H9 (cell line): Measurements from ENCODE around the gene HBS1L. TPM values are rescaled to one million over a fixed set of nuclear protein-coding genes. Genes with fewer than 3 reads are reported as not detected.

Source experiments
- DNase-seq: peaks from one replicate; pipeline ENCODE4 v3.0.0-alpha.2; 2017
- H2AFZ ChIP-seq: one replicate; pipeline ENCODE4 v1.6.1; 2013; ENCODE audit warnings: mild to moderate bottlenecking, low read length, control low read depth, moderate library complexity
- H2AK5ac ChIP-seq: 2 replicates; pipeline ENCODE4 v1.6.1; 2013; ENCODE audit warnings: low read length, control low read depth, mixed read lengths; ENCODE audit not compliant: insufficient read length
- H2BK120ac ChIP-seq: one replicate; pipeline ENCODE4 v1.6.1; 2013; ENCODE audit warnings: low read depth, mild to moderate bottlenecking, low read length, control low read depth, inconsistent platforms; ENCODE audit not compliant: poor library complexity, severe bottlenecking
- H2BK12ac ChIP-seq: 2 replicates; pipeline ENCODE4 v1.6.1; 2013; ENCODE audit warnings: low read length, control low read depth, mixed read lengths, low read depth; ENCODE audit not compliant: insufficient read length
- H2BK15ac ChIP-seq: 2 replicates; pipeline ENCODE4 v1.6.1; 2013; ENCODE audit warnings: low read depth, low read length, control low read depth
- H2BK20ac ChIP-seq: one replicate; pipeline ENCODE4 v1.6.1; 2013; ENCODE audit warnings: low read depth, mild to moderate bottlenecking, low read length, control low read depth, inconsistent platforms; ENCODE audit not compliant: poor library complexity, severe bottlenecking
- H2BK5ac ChIP-seq: 2 replicates; pipeline ENCODE4 v1.6.1; 2013; ENCODE audit warnings: low read length, control low read depth, mixed read lengths; ENCODE audit not compliant: insufficient read length
- H3K14ac ChIP-seq: 2 replicates; pipeline ENCODE4 v1.6.1; 2013; ENCODE audit warnings: low read length, control low read depth; ENCODE audit not compliant: insufficient read depth
- H3K18ac ChIP-seq: 2 replicates; pipeline ENCODE4 v1.6.1; 2013; ENCODE audit warnings: low read depth, mild to moderate bottlenecking, mixed read lengths, low read length, control low read depth; ENCODE audit not compliant: insufficient read length
- H3K23ac ChIP-seq: 2 replicates; pipeline ENCODE4 v1.6.1; 2013; ENCODE audit warnings: low read length, control low read depth, mixed read lengths, low read depth; ENCODE audit not compliant: insufficient read length
- H3K23me2 ChIP-seq: 2 replicates; pipeline ENCODE4 v1.6.1; 2013; ENCODE audit warnings: low read depth, mild to moderate bottlenecking, mixed read lengths, low read length, control low read depth; ENCODE audit not compliant: insufficient read length, poor library complexity, severe bottlenecking
- H3K27ac ChIP-seq: 2 replicates; pipeline ENCODE4 v1.5.1; 2013; ENCODE audit warnings: low read length, control low read depth, mixed read lengths, low read depth; ENCODE audit not compliant: insufficient read length
- H3K27me3 ChIP-seq: 2 replicates; pipeline ENCODE4 v1.6.1; 2013; ENCODE audit warnings: low read length, control low read depth, inconsistent platforms; ENCODE audit not compliant: insufficient read depth
- H3K4ac ChIP-seq: 2 replicates; pipeline ENCODE4 v1.6.1; 2013; ENCODE audit warnings: low read depth, mild to moderate bottlenecking, control low read depth, inconsistent platforms, low read length, moderate library complexity
- H3K4me1 ChIP-seq: 2 replicates; pipeline ENCODE4 v1.6.1; 2013; ENCODE audit warnings: low read length, control low read depth, inconsistent platforms; ENCODE audit not compliant: insufficient read depth
- H3K4me2 ChIP-seq: 2 replicates; pipeline ENCODE4 v1.6.1; 2013; ENCODE audit warnings: low read length, control low read depth, mixed read lengths; ENCODE audit not compliant: insufficient read length, insufficient read depth
- H3K56ac ChIP-seq: 2 replicates; pipeline ENCODE4 v1.6.1; 2013; ENCODE audit warnings: low read depth, mild to moderate bottlenecking, mixed read lengths, low read length, control low read depth; ENCODE audit not compliant: insufficient read length
- H3K79me1 ChIP-seq: 2 replicates; pipeline ENCODE4 v1.6.1; 2013; ENCODE audit warnings: low read depth, mild to moderate bottlenecking, moderate library complexity, low read length, control low read depth, inconsistent platforms; ENCODE audit not compliant: insufficient read depth, poor library complexity, severe bottlenecking
- H3K79me2 ChIP-seq: 2 replicates; pipeline ENCODE4 v1.6.1; 2013; ENCODE audit warnings: low read length, control low read depth, inconsistent platforms; ENCODE audit not compliant: insufficient read depth
- H3K9ac ChIP-seq: 2 replicates; pipeline ENCODE4 v1.6.1; 2013; ENCODE audit warnings: low read length, control low read depth, mixed read lengths; ENCODE audit not compliant: insufficient read length; ENCODE audit errors: extremely low read depth
- H3K9me3 ChIP-seq: one replicate; pipeline ENCODE4 v1.6.1; 2013; ENCODE audit warnings: low read depth, low read length, inconsistent platforms; ENCODE audit not compliant: control insufficient read depth
- H3T11ph ChIP-seq: one replicate; pipeline ENCODE4 v1.6.1; 2013; ENCODE audit warnings: mild to moderate bottlenecking, low read length, control low read depth, inconsistent platforms
- H4K20me1 ChIP-seq: one replicate; pipeline ENCODE4 v1.6.1; 2013; ENCODE audit not compliant: control insufficient read depth, insufficient read length, insufficient read depth
- H4K5ac ChIP-seq: 2 replicates; pipeline ENCODE4 v1.6.1; 2013; ENCODE audit warnings: low read depth, mild to moderate bottlenecking, mixed read lengths, low read length, control low read depth; ENCODE audit not compliant: insufficient read length
- H4K8ac ChIP-seq: replicated peaks from 2 replicates; pipeline ENCODE4 v1.6.1; 2013; ENCODE audit warnings: low read length, control low read depth, mixed read lengths, low read depth; ENCODE audit not compliant: insufficient read length
- H4K91ac ChIP-seq: 2 replicates; pipeline ENCODE4 v1.6.1; 2013; ENCODE audit warnings: low read depth, mild to moderate bottlenecking, moderate library complexity, mixed read lengths, low read length, control low read depth; ENCODE audit not compliant: insufficient read length
- H3K27ac Mint-ChIP-seq, 3 experiments: 2 replicates in 2 of 3; 3 replicates in 1 of 3; pipeline ENCODE4 v1.8.0; 2020 to 2021; ENCODE audit warnings: mixed read lengths in 3 of 3, mild to moderate bottlenecking in 1 of 3, moderate library complexity in 1 of 3
- H3K27me3 Mint-ChIP-seq: 2 replicates; pipeline ENCODE4 v1.8.0; 2021; ENCODE audit warnings: low read depth, mild to moderate bottlenecking, moderate library complexity, mixed read lengths
- H3K36me3 Mint-ChIP-seq, 3 experiments: 2 replicates in 2 of 3; 3 replicates in 1 of 3; pipeline ENCODE4 v1.8.0; 2020 to 2021; ENCODE audit warnings: low read depth in 3 of 3, mixed read lengths in 3 of 3; ENCODE audit not compliant: insufficient read depth in 1 of 3
- H3K4me1 Mint-ChIP-seq, 2 experiments: 2 replicates each; pipeline ENCODE4 v1.8.0; 2020; ENCODE audit warnings: mixed read lengths in 2 of 2
- H3K4me3 Mint-ChIP-seq, 2 experiments: 2 replicates in 1 of 2; 3 replicates in 1 of 2; pipeline ENCODE4 v1.8.0; 2020 to 2021; ENCODE audit warnings: mild to moderate bottlenecking in 2 of 2, mixed read lengths in 2 of 2, moderate library complexity in 1 of 2
- H3K9me3 Mint-ChIP-seq, 2 experiments: 2 replicates in 1 of 2; 3 replicates in 1 of 2; pipeline ENCODE4 v1.8.0; 2020; ENCODE audit warnings: mild to moderate bottlenecking in 2 of 2, mixed read lengths in 2 of 2, moderate library complexity in 1 of 2
- WGBS: extraction: QIAGEN DNeasy Blood & Tissue Kit; methylation state at CpG from one replicate; pipeline ENCODE4 v1.1.7; 2013; ENCODE audit warnings: missing lambda C conversion rate, low lambda C conversion rate, mixed read lengths; ENCODE audit not compliant: insufficient read length; ENCODE audit errors: extremely low coverage; 5-methylcytosine and 5-hydroxymethylcytosine counted together
- total RNA-seq: library from RNA; stranded (reverse); gene quantifications from 2 replicates; pipeline ENCODE4 v1.2.1, GENCODE V29; 2021
- TF ChIP-seq, protein P1 (sequence below): fragments of 200-600 bp; sonication (generic); conservative IDR thresholded peaks from 3 replicates; pipeline ENCODE4 v1.8.0; 2021; ENCODE audit warnings: antibody characterized with exemption, mild to moderate bottlenecking

Gene HBS1L
- total RNA-seq, 1 experiment from 2014 or later = 110 TPM

DNA sequence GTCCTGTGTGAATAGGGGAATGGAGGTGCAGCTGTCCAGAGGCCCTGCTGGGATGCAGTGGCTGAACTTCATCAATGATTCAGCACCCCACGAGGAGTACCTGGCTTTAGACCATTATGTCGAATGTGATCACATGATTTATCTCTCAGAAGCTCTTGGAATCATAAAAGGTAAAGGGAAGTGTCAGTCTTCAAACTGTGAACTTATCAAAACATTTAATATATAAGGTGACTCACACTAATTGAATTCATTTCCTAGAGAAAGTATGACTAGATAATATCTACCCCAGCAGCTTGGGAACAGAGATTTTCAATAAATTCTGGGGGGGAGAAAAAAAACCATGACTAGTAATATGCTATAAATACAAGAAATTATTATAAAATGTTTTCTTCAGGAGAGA is 134.2 kb downstream of the HBS1L start:
- no peak overlapping the region for H2BK15ac ChIP-seq
- H3K4me1 Mint-ChIP-seq = peaks cover 10 to 11% of the 10 kb centered on the region in 2 experiments
- DNase-seq = no peak
- H3K79me1 ChIP-seq = no peaks in the 10 kb centered on the region
- no peaks in the 10 kb centered on the region for H3K79me2 ChIP-seq
- H2AFZ ChIP-seq = no peak overlapping the region
- H3K18ac ChIP-seq = no peak overlapping the region
- no peak overlapping the region for H3T11ph ChIP-seq
- H3K9me3 Mint-ChIP-seq = no peaks in the 10 kb centered on the region
- H2BK20ac ChIP-seq = no peak overlapping the region
- H4K8ac ChIP-seq = no peak overlapping the region
- no peaks in the 10 kb centered on the region; the same call in 1 of the 2 replicates for H3K27me3 Mint-ChIP-seq
- no peak overlapping the region for H3K27ac Mint-ChIP-seq
- no peak overlapping the region for H2BK120ac ChIP-seq
- no peaks in the 10 kb centered on the region for H3K9me3 ChIP-seq
- H2AK5ac ChIP-seq = no peak overlapping the region
- no CpG with 5 or more reads among the region's 2 CpGs for WGBS
- no peak overlapping the region for H3K4me2 ChIP-seq
- no peak overlapping the region for H3K56ac ChIP-seq
- H3K14ac ChIP-seq = no peak overlapping the region
- H4K20me1 ChIP-seq = no peaks in the 10 kb centered on the region
- H3K9ac ChIP-seq = no peak overlapping the region
- TF ChIP-seq, protein P1, sequence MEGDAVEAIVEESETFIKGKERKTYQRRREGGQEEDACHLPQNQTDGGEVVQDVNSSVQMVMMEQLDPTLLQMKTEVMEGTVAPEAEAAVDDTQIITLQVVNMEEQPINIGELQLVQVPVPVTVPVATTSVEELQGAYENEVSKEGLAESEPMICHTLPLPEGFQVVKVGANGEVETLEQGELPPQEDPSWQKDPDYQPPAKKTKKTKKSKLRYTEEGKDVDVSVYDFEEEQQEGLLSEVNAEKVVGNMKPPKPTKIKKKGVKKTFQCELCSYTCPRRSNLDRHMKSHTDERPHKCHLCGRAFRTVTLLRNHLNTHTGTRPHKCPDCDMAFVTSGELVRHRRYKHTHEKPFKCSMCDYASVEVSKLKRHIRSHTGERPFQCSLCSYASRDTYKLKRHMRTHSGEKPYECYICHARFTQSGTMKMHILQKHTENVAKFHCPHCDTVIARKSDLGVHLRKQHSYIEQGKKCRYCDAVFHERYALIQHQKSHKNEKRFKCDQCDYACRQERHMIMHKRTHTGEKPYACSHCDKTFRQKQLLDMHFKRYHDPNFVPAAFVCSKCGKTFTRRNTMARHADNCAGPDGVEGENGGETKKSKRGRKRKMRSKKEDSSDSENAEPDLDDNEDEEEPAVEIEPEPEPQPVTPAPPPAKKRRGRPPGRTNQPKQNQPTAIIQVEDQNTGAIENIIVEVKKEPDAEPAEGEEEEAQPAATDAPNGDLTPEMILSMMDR = no peak
- H3K27me3 ChIP-seq = no peaks in the 10 kb centered on the region
- no peak overlapping the region for H4K5ac ChIP-seq
- no peak overlapping the region for H2BK12ac ChIP-seq
- H3K23ac ChIP-seq = no peak overlapping the region
- H3K23me2 ChIP-seq = no peaks in the 10 kb centered on the region
- H3K4me3 Mint-ChIP-seq = no peak overlapping the region
- H3K4ac ChIP-seq = no peak overlapping the region
- no peak overlapping the region for H4K91ac ChIP-seq
- H2BK5ac ChIP-seq = no peak overlapping the region
- no peaks in the 10 kb centered on the region for H3K36me3 Mint-ChIP-seq
- H3K4me1 ChIP-seq = no peaks in the 10 kb centered on the region; the same call in 1 of the 2 replicates
- no peak overlapping the region for H3K27ac ChIP-seq
